ENCODE measurements around the gene MRRF.

The MRRF gene

DNA sequence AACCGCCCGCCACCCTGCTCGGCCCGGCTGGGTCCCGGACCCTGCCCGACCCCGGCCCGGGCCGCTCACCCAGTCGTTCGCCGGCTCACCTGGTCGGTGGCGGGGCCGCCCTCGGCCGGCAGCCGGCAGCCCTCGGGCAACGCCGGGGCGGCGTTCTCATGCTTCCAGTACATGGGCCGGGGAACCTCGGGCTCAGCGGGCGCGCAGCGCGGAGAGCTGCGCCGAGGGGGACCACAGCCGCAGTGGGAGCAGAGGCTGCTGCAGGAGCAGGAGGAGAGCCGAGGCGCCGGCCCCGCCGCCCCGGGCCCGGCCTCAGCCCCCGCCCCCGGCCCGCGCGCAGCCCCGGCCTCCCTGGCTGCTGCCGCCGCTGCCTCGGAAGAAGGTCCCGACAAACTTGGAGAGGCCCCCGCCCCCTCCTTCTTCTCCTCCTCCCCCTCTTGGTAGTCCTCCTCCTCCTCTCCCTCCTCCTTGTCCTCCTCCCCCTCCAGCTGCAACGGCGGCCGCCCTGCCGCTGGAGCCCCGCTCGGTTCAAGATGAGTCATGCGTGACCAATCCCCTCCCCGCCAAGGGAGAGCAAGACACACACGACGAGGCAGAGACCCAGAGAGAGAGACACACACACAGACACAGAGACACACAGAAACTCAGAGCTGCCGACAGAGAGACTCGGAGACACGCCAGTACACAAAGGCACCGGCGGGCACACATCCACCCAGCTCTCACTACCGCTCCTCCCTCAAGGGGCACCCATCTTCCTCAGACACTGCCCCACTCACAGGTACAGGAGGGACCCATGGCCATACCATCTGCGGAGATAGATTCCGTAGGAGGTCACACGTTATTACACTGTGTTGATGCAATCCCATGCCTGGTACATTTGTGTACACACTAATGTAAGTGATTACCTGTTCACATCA, 35.9 kb upstream of the MRRF start, which contains the start of gene LHX6:
Gene LHX6 (minus strand): TSS at position 390 of the 917 bp plus-strand sequence. CDS start 217 bp downstream, at position 173.
- DNase-seq, result no peak

DNA sequence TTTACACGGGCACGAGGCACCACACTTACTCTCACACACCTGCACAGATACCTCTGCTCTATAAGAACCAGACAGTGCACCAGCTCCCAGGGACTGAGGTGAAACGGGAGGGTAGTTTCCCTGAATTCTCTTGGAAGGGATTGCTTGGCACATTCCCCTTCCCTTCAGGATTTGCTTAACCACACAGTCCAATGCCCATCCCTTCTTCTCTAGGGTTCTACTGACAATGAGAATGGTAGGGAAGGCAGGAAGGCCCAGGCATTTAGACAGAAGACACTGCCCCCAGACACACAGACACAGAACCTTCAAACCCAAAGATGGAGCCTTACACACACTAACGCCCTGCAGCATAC, 35.2 kb upstream of the MRRF start:
- no peak for DNase-seq

DNA sequence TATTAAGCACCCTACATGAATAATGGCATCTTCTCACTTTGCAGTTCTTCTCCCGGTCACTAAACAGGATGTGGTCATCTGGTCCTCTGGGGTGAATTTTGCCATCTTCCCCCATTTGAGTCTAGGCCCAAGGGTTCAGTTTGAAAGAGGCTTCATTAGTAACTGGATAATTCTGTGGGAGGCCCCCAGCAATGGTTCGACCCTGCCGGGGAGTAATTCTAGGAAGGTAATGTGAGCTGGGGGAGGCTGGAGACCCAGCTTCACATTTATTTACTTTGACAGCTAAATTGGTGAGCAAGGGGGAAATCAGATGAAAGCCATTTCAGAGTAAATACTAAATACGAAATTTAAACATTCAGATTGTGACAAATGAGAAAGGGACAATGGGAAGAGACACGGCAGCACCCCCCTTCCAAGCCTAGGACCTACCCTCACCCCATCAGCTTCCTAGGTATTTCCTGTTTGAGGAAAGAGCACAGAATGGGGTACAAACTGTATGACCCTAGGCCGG, 31.8 kb upstream of the MRRF start:
- no peak for DNase-seq

DNA sequence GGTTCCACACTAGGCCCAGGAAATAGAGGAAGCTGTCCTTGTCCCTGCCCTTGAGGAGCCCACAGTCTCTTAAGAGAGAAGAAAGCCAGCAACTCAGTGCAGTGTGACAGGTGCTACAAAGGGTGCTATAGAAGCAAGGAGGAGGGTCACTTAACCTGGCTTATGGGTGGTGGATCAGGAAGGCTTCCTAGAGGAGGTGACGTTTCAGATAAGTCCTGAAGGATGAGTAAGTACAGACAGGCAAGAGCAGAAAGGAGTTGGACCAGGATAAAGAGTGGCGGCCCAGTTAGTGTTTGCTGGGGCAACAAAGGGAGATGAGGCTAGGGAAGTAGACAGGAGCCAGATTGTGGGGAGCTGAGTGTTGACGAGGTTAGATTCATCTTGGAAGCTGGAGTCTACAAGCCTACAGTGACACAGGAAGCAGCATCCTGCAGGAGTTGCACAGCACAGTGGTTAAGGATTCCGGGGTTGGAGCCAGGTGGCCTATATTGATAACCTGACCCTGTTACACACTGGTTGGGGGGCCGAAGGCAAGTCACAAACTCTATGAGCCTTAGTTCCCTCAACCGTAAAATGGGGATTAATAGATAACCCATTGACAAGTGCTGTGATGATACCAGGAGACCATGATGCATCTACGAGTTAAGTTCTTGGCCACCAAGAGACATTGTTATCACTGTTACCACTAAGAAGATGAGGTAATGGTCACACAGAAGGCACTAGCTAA, 30.5 kb upstream of the MRRF start:
- DNase-seq, result no peak

DNA sequence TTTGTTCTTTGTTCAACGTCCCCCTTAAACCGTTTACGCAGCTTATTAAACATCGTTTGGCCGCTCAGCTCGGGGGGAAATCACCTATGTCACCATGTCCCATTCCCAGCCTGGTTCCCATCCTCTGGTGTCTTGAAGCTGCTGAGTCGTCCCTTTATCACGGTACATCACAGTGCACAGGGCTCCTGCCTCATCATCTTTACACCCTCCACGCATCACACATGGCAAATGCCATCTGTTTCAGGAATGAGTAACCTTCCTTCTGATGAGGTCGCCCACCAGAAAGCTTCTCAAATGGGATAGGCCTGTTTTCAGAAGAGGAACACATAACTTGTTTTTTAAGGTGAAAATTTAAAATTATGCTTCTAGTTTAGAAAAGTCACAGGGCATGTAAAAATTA, 28.0 kb upstream of the MRRF start:
- no peak for DNase-seq

DNA sequence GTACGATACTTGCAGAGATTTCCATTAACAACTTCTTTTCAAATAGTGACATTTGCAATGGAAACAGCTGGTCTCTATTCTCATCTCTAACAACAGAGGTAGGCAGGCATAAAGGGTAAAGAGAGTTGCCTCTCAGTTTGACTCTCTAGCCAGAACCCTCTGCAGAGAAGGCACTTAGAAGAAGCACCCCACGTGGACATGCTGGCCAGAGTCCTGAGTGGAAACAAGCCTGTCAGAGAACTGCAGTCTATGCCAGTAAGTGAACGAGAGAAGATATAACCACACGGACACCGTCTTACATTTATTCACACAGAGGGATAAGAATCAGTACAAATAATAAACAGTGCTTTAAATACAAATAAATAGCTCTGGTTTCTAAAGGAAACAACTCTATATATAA, 25.0 kb upstream of the MRRF start:
- DNase-seq, result no peak

DNA sequence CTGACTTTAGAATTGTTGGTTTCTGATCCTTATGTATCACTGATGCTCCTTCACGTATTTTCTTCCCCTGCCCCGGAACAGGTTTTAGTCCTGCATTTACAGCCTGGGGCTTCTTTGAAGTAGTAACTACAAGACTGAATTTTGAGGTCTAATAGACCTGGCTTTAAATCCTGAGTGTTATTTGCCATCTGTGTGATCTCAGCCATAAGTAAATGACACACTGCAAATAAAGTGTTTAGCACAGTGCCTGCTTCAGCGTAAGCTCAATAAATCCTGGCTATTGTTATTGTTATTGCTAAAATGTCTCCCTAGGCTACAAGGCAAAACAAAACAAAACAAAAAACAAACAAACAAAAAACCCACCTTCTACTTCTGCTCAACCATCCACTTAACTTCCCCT, 20.3 kb upstream of the MRRF start:
- no peak for DNase-seq

DNA sequence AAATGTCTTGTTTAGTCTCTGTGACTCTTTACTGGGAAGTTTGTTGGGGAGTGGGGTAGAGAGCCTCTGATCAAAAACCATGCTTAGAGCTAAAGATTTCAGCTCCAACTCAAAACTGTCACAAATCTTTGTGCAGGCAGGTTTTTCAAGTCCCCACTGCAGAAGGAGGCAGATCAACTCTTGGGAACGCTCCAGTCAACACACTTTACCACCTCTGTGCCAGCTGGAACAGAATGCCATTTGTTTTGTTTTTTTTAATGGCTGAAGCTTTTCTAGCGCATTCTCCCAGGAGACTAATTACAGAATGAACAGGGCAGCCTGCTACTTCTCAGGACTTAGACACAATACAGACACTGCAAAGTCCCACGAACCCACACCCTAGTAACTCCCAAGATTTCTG, 18.0 kb upstream of the MRRF start:
- no peak for DNase-seq

DNA sequence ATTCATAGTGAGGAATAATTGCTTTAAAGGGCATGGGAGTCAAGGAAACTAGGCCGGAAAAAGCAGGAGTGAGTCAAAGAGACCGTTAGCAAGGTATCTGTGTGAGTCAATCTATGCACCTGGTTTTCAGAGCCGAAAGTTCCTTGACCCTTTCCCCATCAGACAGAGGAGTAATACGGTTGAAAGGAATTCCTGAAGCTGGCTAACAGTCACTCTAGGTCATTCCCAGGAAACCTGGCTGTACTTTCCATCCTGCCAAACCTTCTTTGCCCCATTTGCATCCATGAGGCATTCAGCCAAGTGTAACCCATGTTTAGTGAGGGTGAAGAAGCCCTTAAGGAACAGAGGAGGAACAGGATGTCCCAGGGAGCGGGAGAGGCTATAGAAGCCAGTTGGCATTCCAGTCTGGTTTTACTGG, 16.2 kb upstream of the MRRF start:
- no peak for DNase-seq

DNA sequence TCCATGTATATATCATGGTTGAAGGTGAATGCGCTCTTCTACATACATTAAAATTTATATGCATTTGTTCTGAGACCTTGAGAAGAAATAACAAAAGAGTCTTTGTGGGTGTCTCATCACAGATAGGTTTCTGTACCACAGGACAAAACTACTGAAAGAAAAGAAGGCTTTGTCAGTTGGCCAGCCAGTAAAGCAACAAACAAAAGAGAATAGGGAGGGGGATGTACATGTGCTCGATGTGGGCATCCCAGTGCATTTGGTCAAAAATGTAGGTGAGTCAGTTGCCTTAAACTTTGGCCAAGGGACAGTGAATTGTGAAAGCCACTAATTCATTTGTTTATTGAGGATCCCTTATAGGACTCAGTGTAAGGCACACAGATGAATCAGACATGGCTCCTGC, 13.3 kb upstream of the MRRF start:
- DNase-seq, result no peak

DNA sequence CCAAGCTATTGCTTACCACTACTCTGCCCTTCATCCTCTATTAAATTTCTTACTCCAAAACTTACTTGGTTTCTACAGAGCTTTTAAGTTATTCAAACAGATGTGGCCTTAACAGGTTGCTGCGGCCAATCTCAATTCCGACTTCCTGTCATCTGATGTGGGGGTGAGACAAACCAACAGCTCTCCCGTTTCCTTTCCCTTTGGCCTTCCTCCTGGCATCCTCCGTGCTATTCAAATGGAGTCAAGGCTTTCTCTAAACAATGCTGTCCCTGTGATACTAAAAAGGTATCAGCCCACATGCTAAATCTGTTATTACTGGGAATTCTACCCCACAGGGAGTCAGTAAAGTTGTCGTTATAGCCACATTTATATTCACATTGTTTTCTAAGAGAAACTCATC, 11.9 kb upstream of the MRRF start:
- DNase-seq, result no peak

DNA sequence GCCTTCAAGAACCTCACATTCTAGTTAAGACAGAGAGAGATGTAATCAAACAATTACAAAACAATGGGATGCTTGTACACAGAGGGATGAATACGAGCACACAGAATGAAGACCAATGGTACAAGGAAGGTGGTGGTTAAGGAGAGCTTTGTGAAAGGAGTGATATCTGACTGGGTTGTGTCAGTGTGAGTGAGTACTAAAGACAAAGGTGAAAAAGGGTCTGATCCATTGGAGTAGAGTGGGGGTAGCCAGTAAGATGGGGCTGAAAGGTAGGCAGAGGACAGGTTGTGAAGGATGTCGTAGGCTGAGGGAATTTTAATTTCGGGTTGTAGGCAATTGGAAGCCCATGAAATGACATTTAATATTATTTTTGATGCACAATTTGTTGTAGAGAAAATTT, 9.9 kb upstream of the MRRF start:
- no peak for DNase-seq

DNA sequence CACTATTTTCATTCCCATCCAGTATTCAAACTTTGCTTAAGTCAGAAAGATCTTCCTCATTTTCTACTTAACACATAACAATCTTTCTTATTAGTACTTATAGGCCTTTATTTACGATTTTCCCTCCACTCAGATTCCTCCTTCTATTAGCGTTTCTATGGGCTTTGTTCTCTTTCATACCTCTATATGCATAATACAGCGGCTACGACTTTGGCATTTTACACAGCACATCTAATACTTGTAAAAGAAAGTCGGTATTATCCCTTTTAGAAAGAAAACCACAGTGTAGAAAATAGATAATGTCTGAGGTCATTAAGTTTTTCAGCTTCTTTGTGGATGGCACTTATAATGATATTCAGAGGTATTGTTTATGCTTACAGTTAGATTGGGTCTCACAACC, 8.5 kb upstream of the MRRF start:
- DNase-seq, result no peak

DNA sequence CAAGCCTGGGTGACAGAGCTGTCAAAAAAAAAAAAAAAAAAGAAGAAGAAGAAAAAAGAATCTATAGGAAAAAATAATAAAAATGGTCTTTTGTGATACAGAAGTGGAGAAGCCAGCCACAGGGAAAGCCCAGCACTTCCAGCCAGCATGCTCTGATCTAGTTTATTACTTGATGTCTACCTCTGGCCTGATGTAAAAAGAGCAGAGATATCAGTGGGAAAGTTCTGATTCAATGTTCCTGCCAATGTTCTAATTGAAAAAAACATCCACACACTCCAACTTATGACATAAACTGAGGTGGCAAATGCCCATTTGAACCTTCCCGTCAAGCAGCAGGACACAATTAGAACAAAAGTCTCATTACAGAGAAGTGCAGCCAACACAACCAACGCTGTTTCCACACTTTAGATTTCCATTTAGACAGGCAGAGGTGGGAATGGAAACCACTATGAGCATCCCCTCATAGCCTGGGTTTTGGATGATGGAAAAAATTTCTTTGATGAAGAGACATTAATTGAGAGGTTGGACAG, 5.7 kb upstream of the MRRF start:
- no peak for DNase-seq

DNA sequence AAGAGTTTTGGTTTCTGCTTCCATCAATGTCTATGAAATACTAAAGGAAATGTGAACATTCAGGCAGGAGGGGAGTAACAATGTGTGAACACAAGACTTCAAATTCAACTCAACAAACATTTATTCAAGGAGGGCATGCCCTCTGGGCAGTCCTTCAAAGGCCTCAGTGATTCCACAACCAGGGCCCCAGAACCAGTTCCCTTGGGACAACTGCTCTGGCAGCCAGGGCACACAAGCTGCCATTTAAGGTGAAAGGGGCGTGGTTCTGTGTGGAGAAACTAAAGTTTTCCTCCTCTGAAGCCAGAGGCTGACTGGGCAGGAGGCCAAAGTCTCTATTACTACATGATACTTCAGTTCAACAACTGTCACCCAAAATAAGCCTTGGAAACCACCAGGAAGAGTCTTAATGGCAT, 3.2 kb upstream of the MRRF start:
- no peak for DNase-seq

DNA sequence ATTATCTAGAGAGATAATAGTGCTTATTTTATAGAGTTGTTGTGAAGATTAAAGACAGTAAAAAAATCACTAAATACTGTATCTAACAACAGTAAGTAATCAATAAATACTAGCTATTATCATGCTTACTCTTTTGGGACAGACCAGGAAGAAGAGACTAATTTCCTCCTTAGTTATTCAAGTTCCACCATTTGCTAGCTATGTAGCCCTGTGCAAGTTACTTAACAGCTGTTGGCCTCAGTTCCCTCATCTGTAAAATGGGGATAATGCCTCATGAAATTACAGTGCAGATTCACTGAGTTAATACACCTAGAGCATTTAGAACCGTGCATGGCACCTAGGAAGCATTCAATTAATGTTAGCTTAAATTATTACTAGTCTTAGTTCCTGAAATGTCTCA, 2.6 kb upstream of the MRRF start:
- DNase-seq, result no peak

DNA sequence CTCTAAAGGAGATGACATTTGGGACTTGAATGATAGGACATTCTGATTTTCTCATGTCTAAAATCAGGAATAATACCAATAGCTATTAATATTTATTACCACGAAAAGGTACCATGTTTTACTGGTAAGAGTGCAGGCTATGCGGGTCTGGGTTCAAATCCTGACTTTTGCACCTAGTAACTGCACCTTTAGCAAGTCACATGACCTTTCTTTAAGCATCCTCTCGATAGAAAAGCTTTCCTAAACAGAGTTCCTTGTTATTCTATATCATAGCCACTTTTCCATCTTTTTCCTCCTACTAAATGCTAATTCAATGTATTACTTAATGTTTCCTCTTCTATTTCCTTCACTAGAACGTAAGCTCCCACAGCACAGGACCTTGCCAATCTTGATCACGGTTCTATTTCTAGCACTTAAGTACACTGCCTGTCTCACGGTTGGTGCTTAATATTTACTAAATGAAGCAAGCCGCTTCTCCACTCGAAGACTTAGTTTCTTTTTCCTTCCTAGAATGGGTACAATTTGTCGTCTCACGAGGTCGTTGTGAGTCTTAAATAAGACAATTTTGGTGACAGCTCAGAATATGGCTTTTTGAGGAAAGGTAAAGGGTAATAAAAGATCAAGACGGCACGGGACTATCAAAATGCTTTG, 858 bp upstream of the MRRF start:
- DNase-seq, result no peak

DNA sequence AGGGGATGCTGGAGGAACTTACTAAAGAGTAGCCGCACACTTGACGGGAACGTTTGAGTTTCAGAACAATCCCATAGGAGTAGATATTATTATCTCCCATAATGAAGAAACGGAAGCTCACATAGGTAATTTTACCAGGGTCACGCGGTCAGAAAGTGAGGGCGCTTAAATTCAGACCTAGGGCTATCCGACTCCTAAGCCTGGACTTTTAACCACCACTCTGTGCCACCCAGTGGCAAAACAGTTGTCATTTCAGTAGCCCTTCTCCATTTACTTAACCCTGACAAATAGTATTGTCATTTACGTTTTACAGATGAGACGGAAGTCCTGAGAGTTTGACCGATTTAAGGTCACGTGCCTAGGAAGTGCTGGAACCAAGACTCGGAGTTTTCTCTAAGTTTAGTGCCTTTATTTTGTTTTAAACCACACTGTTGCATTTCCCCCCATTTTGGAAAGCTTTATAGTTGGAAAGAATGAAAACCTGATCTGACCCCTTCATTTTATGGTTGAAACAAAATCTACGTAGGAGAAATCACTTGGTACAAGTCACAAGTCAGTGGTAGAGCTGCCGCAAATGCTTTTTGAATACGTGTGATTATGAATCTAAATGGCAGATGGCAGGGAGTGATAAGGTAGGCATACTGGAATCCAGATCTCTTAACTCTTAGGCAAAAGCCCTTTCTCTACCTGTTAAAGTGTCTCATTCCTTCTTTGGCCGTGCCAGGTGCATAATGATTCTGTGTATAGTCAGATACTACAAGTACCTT, 650 bp downstream of the MRRF start:
- DNase-seq, result no peak

DNA sequence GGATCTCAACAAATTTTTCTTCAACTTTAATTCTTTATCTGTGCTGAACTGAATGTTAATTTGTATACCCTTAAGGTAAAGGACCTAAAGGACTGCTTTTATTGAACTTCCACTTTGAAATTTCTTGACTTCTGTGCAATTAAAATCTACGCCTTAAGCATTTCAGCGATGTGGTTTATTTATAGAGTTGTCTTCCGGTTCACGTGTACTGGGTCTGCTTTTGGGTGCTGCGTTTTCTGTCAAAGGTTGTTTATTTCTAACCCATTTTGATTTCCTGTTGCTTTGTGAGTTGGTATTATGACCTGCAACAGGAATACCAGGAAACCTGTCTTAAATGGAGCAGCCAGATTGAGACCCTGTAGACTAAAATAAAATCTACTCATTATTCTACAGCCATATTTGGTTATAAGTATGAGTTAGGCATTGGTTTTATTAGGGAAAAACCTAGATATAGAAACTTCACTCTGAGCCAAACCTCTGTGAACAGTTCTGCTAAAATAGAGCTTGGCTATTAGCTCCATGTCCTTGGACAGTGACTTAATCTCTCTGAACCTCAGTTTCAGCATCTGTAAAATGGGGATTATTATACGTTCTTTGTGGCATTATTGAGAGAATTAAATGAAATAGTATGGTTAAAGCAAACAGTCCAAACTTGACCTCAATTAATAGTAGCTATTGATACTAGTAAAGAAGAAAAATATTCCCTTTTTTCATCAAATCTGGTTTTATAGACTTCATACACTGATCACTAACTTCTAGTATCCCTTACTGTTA, 3.5 kb downstream of the MRRF start:
- DNase-seq, result no peak

DNA sequence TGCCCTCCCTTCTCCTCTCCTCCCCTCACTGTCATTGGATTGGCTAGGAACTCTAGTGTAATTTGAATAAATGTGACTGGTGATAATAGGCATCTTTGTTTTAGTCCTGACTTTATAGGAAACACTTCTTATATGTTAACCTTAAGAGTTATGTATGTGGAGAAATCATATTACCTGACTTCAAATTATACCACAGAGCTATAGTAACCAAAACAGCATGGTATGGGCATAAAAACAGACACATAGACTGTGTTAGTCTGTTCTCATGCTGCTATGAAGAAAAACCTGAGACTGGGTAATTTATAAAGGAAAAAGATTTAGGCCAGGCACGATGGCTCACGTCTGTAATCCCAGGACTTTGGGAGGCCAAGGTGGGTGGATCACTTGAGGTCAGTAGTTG, 9.4 kb downstream of the MRRF start:
- DNase-seq, result no peak

DNA sequence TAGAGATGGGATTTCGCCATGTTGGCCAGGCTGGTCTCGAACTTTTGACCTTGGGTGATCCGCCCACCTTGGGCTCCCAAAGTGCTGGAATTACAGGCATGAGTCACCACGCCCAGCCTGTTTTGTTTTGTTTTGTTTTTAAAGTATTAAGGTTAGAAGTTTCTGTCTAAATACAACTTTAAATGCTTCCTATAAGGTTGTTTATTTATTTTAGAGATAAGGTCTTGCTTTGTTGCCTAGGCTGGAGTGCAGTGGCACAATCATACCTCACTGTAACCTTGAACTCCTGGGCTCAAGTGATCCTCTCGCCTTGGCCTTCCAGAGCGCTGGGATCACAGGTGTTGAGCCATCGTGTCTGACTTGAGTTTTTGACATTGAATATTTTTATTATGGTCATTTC, 11.4 kb downstream of the MRRF start:
- no peak for DNase-seq
